ENCODE measurements around the gene CABLES1.

- TF ChIP-seq, protein P1, sequence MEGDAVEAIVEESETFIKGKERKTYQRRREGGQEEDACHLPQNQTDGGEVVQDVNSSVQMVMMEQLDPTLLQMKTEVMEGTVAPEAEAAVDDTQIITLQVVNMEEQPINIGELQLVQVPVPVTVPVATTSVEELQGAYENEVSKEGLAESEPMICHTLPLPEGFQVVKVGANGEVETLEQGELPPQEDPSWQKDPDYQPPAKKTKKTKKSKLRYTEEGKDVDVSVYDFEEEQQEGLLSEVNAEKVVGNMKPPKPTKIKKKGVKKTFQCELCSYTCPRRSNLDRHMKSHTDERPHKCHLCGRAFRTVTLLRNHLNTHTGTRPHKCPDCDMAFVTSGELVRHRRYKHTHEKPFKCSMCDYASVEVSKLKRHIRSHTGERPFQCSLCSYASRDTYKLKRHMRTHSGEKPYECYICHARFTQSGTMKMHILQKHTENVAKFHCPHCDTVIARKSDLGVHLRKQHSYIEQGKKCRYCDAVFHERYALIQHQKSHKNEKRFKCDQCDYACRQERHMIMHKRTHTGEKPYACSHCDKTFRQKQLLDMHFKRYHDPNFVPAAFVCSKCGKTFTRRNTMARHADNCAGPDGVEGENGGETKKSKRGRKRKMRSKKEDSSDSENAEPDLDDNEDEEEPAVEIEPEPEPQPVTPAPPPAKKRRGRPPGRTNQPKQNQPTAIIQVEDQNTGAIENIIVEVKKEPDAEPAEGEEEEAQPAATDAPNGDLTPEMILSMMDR (IDR thresholded peaks at IDR 0.05), result no peak
- TF ChIP-seq POLR2A (IDR thresholded peaks at IDR 0.05), result no peak
Observed at GRCh38 chr18:23235860-23236259, 100.6 kb downstream of the CABLES1 start.

All from vagina (tissue), 2 donors.